Activated T-helper 1 cell treated with anti-CD3 and anti-CD28 coated beads, Interleukin-2, amount 50 U/mL, for 16 hours (primary cell): ENCODE results near the gene LTB4R2.

Source experiments
- DNase-seq, 2 donors: peaks; one replicate each; pipeline ENCODE4 v3.0.0-alpha.2; 2020; ENCODE audit warnings: low read depth in 1 of 2, low spot score in 1 of 2

The LTB4R2 gene

GRCh38 chr14:24298892-24299254, 11.1 kb upstream of the LTB4R2 start:
- no peak for DNase-seq

GRCh38 chr14:24299255-24300191, 10.4 kb upstream of the LTB4R2 start, which contains the start of the genes DHRS1 and NOP9:
DHRS1 (minus strand) TSS chr14:24299780; CDS start chr14:24299106, 674 bp downstream.
NOP9 (plus strand) TSS chr14:24299850; CDS start chr14:24299955, 105 bp downstream.
- DNase-seq: peak; percentile 89 to 92

- DNase-seq: no peak
Observed at GRCh38 chr14:24300326-24300980, 9.5 kb upstream of the LTB4R2 start.

- no peak for DNase-seq
Observed at GRCh38 chr14:24304019-24304387, 5.9 kb upstream of the LTB4R2 start.

- DNase-seq: no peak
Observed at GRCh38 chr14:24307156-24307574, 2.8 kb upstream of the LTB4R2 start.

- peak in 1 of 2 donors; percentile 39 for DNase-seq
Observed at GRCh38 chr14:24307575-24308341, 2.2 kb upstream of the LTB4R2 start, which contains the start of gene CIDEB. CIDEB (minus strand) TSS chr14:24307977; CDS start chr14:24307858, 119 bp downstream.

GRCh38 chr14:24308342-24309124, 1.4 kb upstream of the LTB4R2 start:
- no peak for DNase-seq

- DNase-seq: no peak
Observed at GRCh38 chr14:24310265-24310645, 315 bp downstream of the LTB4R2 start.

- DNase-seq: peak; percentile 37 to 57
Observed at GRCh38 chr14:24310646-24311604, 985 bp downstream of the LTB4R2 start, which contains the start of gene LTB4R. LTB4R (plus strand) TSS chr14:24311502; CDS start chr14:24315652, 4,150 bp downstream.

- no peak for DNase-seq
Observed at GRCh38 chr14:24311837-24312615, 2.1 kb downstream of the LTB4R2 start.

GRCh38 chr14:24312736-24313507, 3.0 kb downstream of the LTB4R2 start:
- DNase-seq: no peak

- DNase-seq: no peak
Observed at GRCh38 chr14:24313913-24314312, 4.0 kb downstream of the LTB4R2 start.

GRCh38 chr14:24314377-24315193, 4.6 kb downstream of the LTB4R2 start:
- no peak for DNase-seq

GRCh38 chr14:24315243-24315806, 5.4 kb downstream of the LTB4R2 start:
- no peak for DNase-seq

GRCh38 chr14:24315807-24316596, 6.1 kb downstream of the LTB4R2 start:
- DNase-seq: no peak

- no peak for DNase-seq
Observed at GRCh38 chr14:24316597-24316950, 6.6 kb downstream of the LTB4R2 start.
